ENCODE measurements around the gene FAM184B.

DNA sequence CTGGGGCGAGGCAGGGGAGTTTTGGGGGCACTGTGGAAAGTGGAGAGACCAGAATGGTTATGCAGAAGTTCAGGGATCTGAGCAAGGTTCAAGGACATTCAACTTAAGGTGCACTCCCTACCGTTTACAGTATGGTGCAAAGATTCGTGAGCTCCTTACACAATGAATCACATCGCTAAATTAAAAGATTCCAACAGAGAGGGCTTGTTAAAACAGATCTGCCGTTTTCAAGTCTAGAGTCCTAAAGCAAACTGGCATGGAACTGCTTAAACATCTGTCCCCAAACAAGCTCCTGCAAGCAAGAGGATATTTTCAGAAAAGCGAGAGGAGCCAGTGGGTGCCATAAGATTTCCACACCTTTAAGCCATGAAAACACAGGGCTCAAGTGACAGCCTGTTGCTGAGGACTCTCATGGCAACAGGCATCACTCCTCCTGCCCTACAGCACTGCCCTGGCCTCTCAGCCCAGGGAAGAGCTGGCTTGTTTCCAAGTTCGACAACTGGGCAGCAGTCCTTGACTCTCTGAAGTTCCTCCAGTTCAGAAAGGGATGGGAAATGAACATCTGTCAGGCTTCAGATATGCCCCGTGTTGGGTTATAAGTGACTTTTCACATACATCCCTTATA lies 10.0 kb downstream of the FAM184B start:
- no peak for TF ChIP-seq ZNF121 (CRISPR knock-in tag; IDR thresholded peaks at IDR 0.05)
- TF ChIP-seq, protein P1, sequence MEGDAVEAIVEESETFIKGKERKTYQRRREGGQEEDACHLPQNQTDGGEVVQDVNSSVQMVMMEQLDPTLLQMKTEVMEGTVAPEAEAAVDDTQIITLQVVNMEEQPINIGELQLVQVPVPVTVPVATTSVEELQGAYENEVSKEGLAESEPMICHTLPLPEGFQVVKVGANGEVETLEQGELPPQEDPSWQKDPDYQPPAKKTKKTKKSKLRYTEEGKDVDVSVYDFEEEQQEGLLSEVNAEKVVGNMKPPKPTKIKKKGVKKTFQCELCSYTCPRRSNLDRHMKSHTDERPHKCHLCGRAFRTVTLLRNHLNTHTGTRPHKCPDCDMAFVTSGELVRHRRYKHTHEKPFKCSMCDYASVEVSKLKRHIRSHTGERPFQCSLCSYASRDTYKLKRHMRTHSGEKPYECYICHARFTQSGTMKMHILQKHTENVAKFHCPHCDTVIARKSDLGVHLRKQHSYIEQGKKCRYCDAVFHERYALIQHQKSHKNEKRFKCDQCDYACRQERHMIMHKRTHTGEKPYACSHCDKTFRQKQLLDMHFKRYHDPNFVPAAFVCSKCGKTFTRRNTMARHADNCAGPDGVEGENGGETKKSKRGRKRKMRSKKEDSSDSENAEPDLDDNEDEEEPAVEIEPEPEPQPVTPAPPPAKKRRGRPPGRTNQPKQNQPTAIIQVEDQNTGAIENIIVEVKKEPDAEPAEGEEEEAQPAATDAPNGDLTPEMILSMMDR (IDR thresholded peaks at IDR 0.05), result no peak
- TF ChIP-seq NFE2L1 (CRISPR knock-in tag; IDR thresholded peaks at IDR 0.05), result no peak
- TF ChIP-seq MAX (CRISPR knock-in tag; IDR thresholded peaks at IDR 0.05), result no peak
- no peak for TF ChIP-seq ELF4 (CRISPR knock-in tag; IDR thresholded peaks at IDR 0.05; ENCODE audit: low read depth)
- TF ChIP-seq, protein P2, sequence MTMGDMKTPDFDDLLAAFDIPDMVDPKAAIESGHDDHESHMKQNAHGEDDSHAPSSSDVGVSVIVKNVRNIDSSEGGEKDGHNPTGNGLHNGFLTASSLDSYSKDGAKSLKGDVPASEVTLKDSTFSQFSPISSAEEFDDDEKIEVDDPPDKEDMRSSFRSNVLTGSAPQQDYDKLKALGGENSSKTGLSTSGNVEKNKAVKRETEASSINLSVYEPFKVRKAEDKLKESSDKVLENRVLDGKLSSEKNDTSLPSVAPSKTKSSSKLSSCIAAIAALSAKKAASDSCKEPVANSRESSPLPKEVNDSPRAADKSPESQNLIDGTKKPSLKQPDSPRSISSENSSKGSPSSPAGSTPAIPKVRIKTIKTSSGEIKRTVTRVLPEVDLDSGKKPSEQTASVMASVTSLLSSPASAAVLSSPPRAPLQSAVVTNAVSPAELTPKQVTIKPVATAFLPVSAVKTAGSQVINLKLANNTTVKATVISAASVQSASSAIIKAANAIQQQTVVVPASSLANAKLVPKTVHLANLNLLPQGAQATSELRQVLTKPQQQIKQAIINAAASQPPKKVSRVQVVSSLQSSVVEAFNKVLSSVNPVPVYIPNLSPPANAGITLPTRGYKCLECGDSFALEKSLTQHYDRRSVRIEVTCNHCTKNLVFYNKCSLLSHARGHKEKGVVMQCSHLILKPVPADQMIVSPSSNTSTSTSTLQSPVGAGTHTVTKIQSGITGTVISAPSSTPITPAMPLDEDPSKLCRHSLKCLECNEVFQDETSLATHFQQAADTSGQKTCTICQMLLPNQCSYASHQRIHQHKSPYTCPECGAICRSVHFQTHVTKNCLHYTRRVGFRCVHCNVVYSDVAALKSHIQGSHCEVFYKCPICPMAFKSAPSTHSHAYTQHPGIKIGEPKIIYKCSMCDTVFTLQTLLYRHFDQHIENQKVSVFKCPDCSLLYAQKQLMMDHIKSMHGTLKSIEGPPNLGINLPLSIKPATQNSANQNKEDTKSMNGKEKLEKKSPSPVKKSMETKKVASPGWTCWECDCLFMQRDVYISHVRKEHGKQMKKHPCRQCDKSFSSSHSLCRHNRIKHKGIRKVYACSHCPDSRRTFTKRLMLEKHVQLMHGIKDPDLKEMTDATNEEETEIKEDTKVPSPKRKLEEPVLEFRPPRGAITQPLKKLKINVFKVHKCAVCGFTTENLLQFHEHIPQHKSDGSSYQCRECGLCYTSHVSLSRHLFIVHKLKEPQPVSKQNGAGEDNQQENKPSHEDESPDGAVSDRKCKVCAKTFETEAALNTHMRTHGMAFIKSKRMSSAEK (CRISPR knock-in tag; IDR thresholded peaks at IDR 0.05; ENCODE audit: borderline replicate concordance), result no peak
- no peak for TF ChIP-seq CREM (CRISPR knock-in tag; IDR thresholded peaks at IDR 0.05)
- TF ChIP-seq ZNF219 (CRISPR knock-in tag; IDR thresholded peaks at IDR 0.05; ENCODE audit: borderline replicate concordance), result no peak

Measured in WTC11 (cell line).